ENCODE results near the gene KRT9. TPM values are rescaled to one million over a fixed set of nuclear protein-coding genes. Genes with fewer than 3 reads are reported as not detected.
A peak's percentile ranks its signal among the peaks of the same experiment; 100 is the strongest.

Gene KRT9
- total and polyA plus RNA-seq, 9 of the 15 experiments (the other 6 are each of a cell fraction or from before 2014, with no cell fraction given), result 0.03 TPM; not detected in 8

DNA sequence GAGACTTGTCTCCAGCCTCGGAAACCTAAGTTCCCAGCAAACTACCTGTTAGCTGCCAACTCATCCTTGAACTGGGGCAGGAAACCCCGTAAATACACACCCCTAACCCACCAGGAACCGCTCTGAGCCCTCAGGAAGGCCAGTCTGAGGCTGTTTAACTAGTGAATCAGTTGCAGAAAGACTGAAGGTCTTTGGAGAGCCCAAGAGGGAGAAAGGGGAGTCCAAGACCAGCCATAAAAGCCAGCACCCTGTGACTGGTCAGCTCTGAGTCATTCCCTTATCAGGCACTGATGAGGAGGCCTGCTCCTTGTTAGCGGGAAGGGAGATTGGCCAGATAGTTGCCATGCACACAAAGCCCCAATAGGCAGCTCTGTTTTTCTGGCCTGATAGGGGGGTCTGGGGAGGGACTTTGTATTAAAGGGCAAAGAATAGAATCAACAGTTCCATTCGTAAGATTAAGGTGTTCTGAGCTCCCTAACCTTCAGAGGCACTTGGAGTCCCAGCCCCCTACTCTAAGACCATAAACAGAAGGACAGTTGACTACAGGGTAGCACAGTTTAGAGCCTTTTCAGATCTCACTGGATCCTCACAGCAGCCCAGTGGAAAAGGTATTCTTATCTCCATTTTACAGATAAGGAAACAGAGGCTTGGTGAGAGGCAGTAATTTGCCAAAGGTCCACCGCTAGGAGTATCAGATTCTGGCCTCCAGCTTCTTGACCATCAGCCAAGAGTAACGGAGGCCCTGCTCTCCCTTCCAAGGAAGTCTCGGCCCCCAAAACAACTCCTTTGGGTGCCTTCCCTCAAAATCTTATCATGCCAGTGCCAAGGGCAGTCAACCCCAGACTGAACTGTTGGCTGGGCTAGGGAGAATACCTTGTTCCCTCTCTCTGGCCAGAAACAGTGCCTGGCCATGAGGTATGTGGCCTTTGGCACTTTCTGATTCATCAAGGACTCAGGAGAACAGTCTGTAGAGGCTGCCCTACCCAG, 41.5 kb downstream of the KRT9 start (continued):
- TF ChIP-seq, protein P1, sequence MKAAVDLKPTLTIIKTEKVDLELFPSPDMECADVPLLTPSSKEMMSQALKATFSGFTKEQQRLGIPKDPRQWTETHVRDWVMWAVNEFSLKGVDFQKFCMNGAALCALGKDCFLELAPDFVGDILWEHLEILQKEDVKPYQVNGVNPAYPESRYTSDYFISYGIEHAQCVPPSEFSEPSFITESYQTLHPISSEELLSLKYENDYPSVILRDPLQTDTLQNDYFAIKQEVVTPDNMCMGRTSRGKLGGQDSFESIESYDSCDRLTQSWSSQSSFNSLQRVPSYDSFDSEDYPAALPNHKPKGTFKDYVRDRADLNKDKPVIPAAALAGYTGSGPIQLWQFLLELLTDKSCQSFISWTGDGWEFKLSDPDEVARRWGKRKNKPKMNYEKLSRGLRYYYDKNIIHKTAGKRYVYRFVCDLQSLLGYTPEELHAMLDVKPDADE (conservative IDR thresholded peaks at IDR 0.05; ENCODE audit: control insufficient read depth, low read depth, low read length), result no peak
- peak; percentile 63 for TF ChIP-seq GATAD2A (IDR thresholded peaks at IDR 0.05)
- TF ChIP-seq MTA3 (IDR thresholded peaks at IDR 0.05; ENCODE audit: borderline replicate concordance), result peak; percentile 70; the same call in 1 of the 2 replicates
- TF ChIP-seq SIN3A (IDR thresholded peaks at IDR 0.05; ENCODE audit: borderline replicate concordance in 2 of 2, control insufficient read depth in 1 of 2, low read depth in 2 of 2, low read length in 2 of 2), result no peak
- no peak for TF ChIP-seq ZSCAN32 (CRISPR knock-in tag; IDR thresholded peaks at IDR 0.05)
- peak; percentile 99 for TF ChIP-seq SMARCE1 (IDR thresholded peaks at IDR 0.05)
- TF ChIP-seq MEF2A (IDR thresholded peaks at IDR 0.05; ENCODE audit: control insufficient read depth, low read depth, low read length), result no peak
- TF ChIP-seq CCNT2 (IDR thresholded peaks at IDR 0.05; ENCODE audit: borderline replicate concordance, extremely low read depth, insufficient read length, low read depth, low read length), result peak; percentile 60
- peak; percentile 39 for TF ChIP-seq TAL1 (IDR thresholded peaks at IDR 0.05)
- TF ChIP-seq, protein P2, sequence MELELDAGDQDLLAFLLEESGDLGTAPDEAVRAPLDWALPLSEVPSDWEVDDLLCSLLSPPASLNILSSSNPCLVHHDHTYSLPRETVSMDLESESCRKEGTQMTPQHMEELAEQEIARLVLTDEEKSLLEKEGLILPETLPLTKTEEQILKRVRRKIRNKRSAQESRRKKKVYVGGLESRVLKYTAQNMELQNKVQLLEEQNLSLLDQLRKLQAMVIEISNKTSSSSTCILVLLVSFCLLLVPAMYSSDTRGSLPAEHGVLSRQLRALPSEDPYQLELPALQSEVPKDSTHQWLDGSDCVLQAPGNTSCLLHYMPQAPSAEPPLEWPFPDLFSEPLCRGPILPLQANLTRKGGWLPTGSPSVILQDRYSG (tag; conservative IDR thresholded peaks at IDR 0.05; ENCODE audit: low read depth), result no peak
- TF ChIP-seq OTX1 (CRISPR knock-in tag; IDR thresholded peaks at IDR 0.05), result peak; percentile 46; the same call in 1 of the 2 replicates
- TF ChIP-seq, protein P3, sequence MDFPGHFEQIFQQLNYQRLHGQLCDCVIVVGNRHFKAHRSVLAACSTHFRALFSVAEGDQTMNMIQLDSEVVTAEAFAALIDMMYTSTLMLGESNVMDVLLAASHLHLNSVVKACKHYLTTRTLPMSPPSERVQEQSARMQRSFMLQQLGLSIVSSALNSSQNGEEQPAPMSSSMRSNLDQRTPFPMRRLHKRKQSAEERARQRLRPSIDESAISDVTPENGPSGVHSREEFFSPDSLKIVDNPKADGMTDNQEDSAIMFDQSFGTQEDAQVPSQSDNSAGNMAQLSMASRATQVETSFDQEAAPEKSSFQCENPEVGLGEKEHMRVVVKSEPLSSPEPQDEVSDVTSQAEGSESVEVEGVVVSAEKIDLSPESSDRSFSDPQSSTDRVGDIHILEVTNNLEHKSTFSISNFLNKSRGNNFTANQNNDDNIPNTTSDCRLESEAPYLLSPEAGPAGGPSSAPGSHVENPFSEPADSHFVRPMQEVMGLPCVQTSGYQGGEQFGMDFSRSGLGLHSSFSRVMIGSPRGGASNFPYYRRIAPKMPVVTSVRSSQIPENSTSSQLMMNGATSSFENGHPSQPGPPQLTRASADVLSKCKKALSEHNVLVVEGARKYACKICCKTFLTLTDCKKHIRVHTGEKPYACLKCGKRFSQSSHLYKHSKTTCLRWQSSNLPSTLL (IDR thresholded peaks at IDR 0.05), result no peak
- TF ChIP-seq KDM5B (IDR thresholded peaks at IDR 0.05; ENCODE audit: insufficient replicate concordance, low read depth, low read length), result peak; percentile 41
- TF ChIP-seq BMI1 (IDR thresholded peaks at IDR 0.05; ENCODE audit: low read length), result peak; percentile 67; the same call in 1 of the 2 replicates
- peak in 1 of 2 experiments; percentile 11; a peak in 1 of 4 replicates for TF ChIP-seq ARNT (IDR thresholded peaks at IDR 0.05)
- TF ChIP-seq, protein P4, sequence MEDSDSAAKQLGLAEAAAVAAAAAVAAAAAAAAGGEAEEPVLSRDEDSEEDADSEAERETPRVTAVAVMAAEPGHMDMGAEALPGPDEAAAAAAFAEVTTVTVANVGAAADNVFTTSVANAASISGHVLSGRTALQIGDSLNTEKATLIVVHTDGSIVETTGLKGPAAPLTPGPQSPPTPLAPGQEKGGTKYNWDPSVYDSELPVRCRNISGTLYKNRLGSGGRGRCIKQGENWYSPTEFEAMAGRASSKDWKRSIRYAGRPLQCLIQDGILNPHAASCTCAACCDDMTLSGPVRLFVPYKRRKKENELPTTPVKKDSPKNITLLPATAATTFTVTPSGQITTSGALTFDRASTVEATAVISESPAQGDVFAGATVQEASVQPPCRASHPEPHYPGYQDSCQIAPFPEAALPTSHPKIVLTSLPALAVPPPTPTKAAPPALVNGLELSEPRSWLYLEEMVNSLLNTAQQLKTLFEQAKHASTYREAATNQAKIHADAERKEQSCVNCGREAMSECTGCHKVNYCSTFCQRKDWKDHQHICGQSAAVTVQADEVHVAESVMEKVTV (CRISPR knock-in tag; IDR thresholded peaks at IDR 0.05), result peak; percentile 37; the same call in 1 of the 2 replicates
- peak; percentile 91 for TF ChIP-seq CTBP1 (IDR thresholded peaks at IDR 0.05; ENCODE audit: borderline replicate concordance)
- TF ChIP-seq, protein P5, sequence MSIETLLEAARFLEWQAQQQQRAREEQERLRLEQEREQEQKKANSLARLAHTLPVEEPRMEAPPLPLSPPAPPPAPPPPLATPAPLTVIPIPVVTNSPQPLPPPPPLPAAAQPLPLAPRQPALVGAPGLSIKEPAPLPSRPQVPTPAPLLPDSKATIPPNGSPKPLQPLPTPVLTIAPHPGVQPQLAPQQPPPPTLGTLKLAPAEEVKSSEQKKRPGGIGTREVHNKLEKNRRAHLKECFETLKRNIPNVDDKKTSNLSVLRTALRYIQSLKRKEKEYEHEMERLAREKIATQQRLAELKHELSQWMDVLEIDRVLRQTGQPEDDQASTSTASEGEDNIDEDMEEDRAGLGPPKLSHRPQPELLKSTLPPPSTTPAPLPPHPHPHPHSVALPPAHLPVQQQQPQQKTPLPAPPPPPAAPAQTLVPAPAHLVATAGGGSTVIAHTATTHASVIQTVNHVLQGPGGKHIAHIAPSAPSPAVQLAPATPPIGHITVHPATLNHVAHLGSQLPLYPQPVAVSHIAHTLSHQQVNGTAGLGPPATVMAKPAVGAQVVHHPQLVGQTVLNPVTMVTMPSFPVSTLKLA (conservative IDR thresholded peaks at IDR 0.05), result peak in 1 of 2 experiments; percentile 66; a peak in 2 of 4 replicates
- peak; percentile 96 for TF ChIP-seq ARID1B (IDR thresholded peaks at IDR 0.05)
